Mesenchymal stem cell (in vitro differentiated cells and primary cell): ENCODE data around the gene CA9.

Source experiments
- DNase-seq: peaks from one replicate; pipeline ENCODE4 v3.0.0-alpha.2; 2013
- H2AFZ ChIP-seq: one replicate; pipeline ENCODE4 v1.6.1; 2013; ENCODE audit warnings: low read depth, mild to moderate bottlenecking, control low read depth, inconsistent platforms, low read length, moderate library complexity
- H2AK5ac ChIP-seq: 2 replicates; pipeline ENCODE4 v1.6.1; 2013; ENCODE audit warnings: low read length, moderate library complexity, mild to moderate bottlenecking, inconsistent platforms; ENCODE audit not compliant: severe bottlenecking
- H2BK120ac ChIP-seq: one replicate; pipeline ENCODE4 v1.6.1; 2013; ENCODE audit warnings: low read depth, mild to moderate bottlenecking, inconsistent platforms, low read length, moderate library complexity
- H2BK12ac ChIP-seq, 2 experiments: one replicate each; pipeline ENCODE4 v1.6.1; 2013; ENCODE audit warnings: inconsistent platforms in 2 of 2, low read length in 2 of 2, mild to moderate bottlenecking in 2 of 2, moderate library complexity in 2 of 2, control low read depth in 1 of 2
- H2BK15ac ChIP-seq: one replicate; pipeline ENCODE4 v1.6.1; 2013; ENCODE audit warnings: mild to moderate bottlenecking, low read depth, inconsistent platforms; ENCODE audit not compliant: poor library complexity, severe bottlenecking
- H2BK5ac ChIP-seq: 2 replicates; pipeline ENCODE4 v1.6.1; 2013; ENCODE audit warnings: low read depth, mild to moderate bottlenecking, low read length, control low read depth, inconsistent platforms; ENCODE audit not compliant: poor library complexity, severe bottlenecking
- H3K14ac ChIP-seq, 2 experiments: one replicate each; pipeline ENCODE4 v1.6.1; 2013; ENCODE audit warnings: inconsistent platforms in 2 of 2, low read length in 2 of 2, control low read depth in 1 of 2, mild to moderate bottlenecking in 1 of 2, moderate library complexity in 1 of 2
- H3K18ac ChIP-seq, 2 experiments: one replicate each; pipeline ENCODE4 v1.6.1; 2013; ENCODE audit warnings: inconsistent platforms in 2 of 2, low read length in 2 of 2, control low read depth in 1 of 2, low read depth in 1 of 2, mild to moderate bottlenecking in 1 of 2
- H3K23ac ChIP-seq, 2 experiments: one replicate each; pipeline ENCODE4 v1.6.1; 2013; ENCODE audit warnings: inconsistent platforms in 2 of 2, low read length in 2 of 2, mild to moderate bottlenecking in 2 of 2, moderate library complexity in 2 of 2, control low read depth in 1 of 2
- H3K27ac ChIP-seq: 2 replicates; pipeline ENCODE4 v1.5.1; 2013; ENCODE audit warnings: mild to moderate bottlenecking, moderate library complexity, low read length, control low read depth, inconsistent platforms; ENCODE audit not compliant: poor library complexity, severe bottlenecking
- H3K27me3 ChIP-seq, 2 experiments: 2 replicates each; pipeline versions ENCODE4 v1.6.1 to v1.7.0; 2013; ENCODE audit warnings: low read length in 2 of 2, mild to moderate bottlenecking in 2 of 2, moderate library complexity in 2 of 2, control low read depth in 1 of 2, inconsistent platforms in 1 of 2; ENCODE audit not compliant: control insufficient read depth in 1 of 2, insufficient read depth in 1 of 2
- H3K36me3 ChIP-seq, 2 experiments: 2 replicates each; pipeline versions ENCODE4 v1.6.1 to v1.7.0; 2013; ENCODE audit warnings: low read length in 2 of 2, control low read depth in 1 of 2, inconsistent platforms in 1 of 2, low read depth in 1 of 2, mild to moderate bottlenecking in 1 of 2; ENCODE audit not compliant: insufficient read depth in 2 of 2, control insufficient read depth in 1 of 2
- H3K4ac ChIP-seq, 2 experiments: one replicate each; pipeline ENCODE4 v1.6.1; 2013; ENCODE audit warnings: inconsistent platforms in 2 of 2, low read length in 2 of 2, mild to moderate bottlenecking in 2 of 2, moderate library complexity in 2 of 2, control low read depth in 1 of 2, low read depth in 1 of 2
- H3K4me1 ChIP-seq: 2 replicates; pipeline ENCODE4 v1.6.1; 2013; ENCODE audit warnings: low read depth, low read length, control low read depth; ENCODE audit not compliant: control insufficient read depth, insufficient read depth
- H3K4me2 ChIP-seq: 2 replicates; pipeline ENCODE4 v1.6.1; 2013; ENCODE audit warnings: low read length, mild to moderate bottlenecking, inconsistent platforms; ENCODE audit not compliant: poor library complexity, severe bottlenecking
- H3K4me3 ChIP-seq, 2 experiments: 2 replicates each; pipeline versions ENCODE4 v1.5.1 to v1.7.0; 2013; ENCODE audit warnings: low read length in 2 of 2, mild to moderate bottlenecking in 2 of 2, control low read depth in 1 of 2, low read depth in 1 of 2; ENCODE audit not compliant: insufficient read depth in 1 of 2
- H3K79me1 ChIP-seq: replicated peaks from 2 replicates; pipeline ENCODE4 v1.6.1; 2013; ENCODE audit warnings: mild to moderate bottlenecking, control low read depth, low read length, inconsistent platforms; ENCODE audit not compliant: poor library complexity, severe bottlenecking
- H3K9ac ChIP-seq: 2 replicates; pipeline ENCODE4 v1.7.0; 2013; ENCODE audit warnings: mild to moderate bottlenecking, low read length, moderate library complexity
- H3K9me3 ChIP-seq: 2 replicates; pipeline ENCODE4 v1.7.0; 2013; ENCODE audit warnings: mild to moderate bottlenecking, low read length; ENCODE audit not compliant: control insufficient read depth
- H4K8ac ChIP-seq: one replicate; pipeline ENCODE4 v1.6.1; 2013; ENCODE audit warnings: inconsistent platforms, mild to moderate bottlenecking, low read length, moderate library complexity
- H4K91ac ChIP-seq: one replicate; pipeline ENCODE4 v1.6.1; 2013; ENCODE audit warnings: mild to moderate bottlenecking, low read length, inconsistent platforms
- WGBS: methylation state at CpG from one replicate; pipeline ENCODE4 v1.1.7; 2013; ENCODE audit warnings: mixed read lengths; 5-methylcytosine and 5-hydroxymethylcytosine counted together

CA9 gene

GRCh38 chr9:35713578-35713977 is 39.9 kb downstream of the CA9 start:
- Histone ChIP-seq H3K79me1 (peaks cover 50% of the 10 kb centered on the region), H3K9me3 (no peaks in the 10 kb centered on the region), H3K4me2 (no peak overlapping the region), H2BK5ac (no peak overlapping the region), H3K4ac (no peak overlapping the region), H2AFZ (no peak overlapping the region), H3K9ac (no peak overlapping the region), H2AK5ac (no peak overlapping the region), H2BK15ac (no peak overlapping the region), H4K8ac (peak overlapping the region; percentile 31), H3K18ac (no peak overlapping the region), H3K27me3 (no peaks in the 10 kb centered on the region), H3K23ac (no peak overlapping the region), H3K14ac (no peak overlapping the region), H2BK12ac (no peak overlapping the region), H4K91ac (no peak overlapping the region), H2BK120ac (no peak overlapping the region), H3K27ac (no peak overlapping the region), H3K4me3 (no peak overlapping the region), H3K4me1 (peaks cover 7% of the 10 kb centered on the region), H3K36me3 (peaks cover 76 to 94% of the 10 kb centered on the region in 2 experiments)
- WGBS = 91% methylated on average over 3 of the region's 3 CpGs
- no peak for DNase-seq

GRCh38 chr9:35714123-35714522 is 40.4 kb downstream of the CA9 start:
- Histone ChIP-seq H3K4ac (no peak overlapping the region), H3K27me3 (no peaks in the 10 kb centered on the region), H3K18ac (no peak overlapping the region), H3K4me3 (no peak overlapping the region), H3K9me3 (no peaks in the 10 kb centered on the region), H3K27ac (no peak overlapping the region), H2BK5ac (no peak overlapping the region), H3K4me1 (peaks cover 7% of the 10 kb centered on the region), H3K36me3 (peaks cover 79 to 94% of the 10 kb centered on the region in 2 experiments), H3K14ac (no peak overlapping the region), H4K8ac (peak overlapping the region; percentile 31), H2BK15ac (no peak overlapping the region), H4K91ac (no peak overlapping the region), H2AFZ (no peak overlapping the region), H2BK12ac (no peak overlapping the region), H3K9ac (no peak overlapping the region), H3K23ac (peak overlapping the region in 1 of 2 experiments; percentile 35), H2AK5ac (no peak overlapping the region), H2BK120ac (no peak overlapping the region), H3K4me2 (no peak overlapping the region), H3K79me1 (peaks cover 56% of the 10 kb centered on the region)
- DNase-seq = no peak
- 97% methylated on average over 6 of the region's 6 CpGs for WGBS

- Histone ChIP-seq H3K9ac (peak overlapping the region; percentile 44), H3K23ac (no peak overlapping the region), H3K27me3 (no peaks in the 10 kb centered on the region)
These were observed 41.0 kb downstream of the CA9 start for GRCh38 chr9:35714579-35715252.

GRCh38 chr9:35716230-35716629 is 42.5 kb downstream of the CA9 start:
- H2BK5ac ChIP-seq = no peak overlapping the region
- no peak overlapping the region for H3K18ac ChIP-seq
- H3K23ac ChIP-seq = no peak overlapping the region
- no peak overlapping the region for H3K4me3 ChIP-seq
- H3K4me2 ChIP-seq = no peak overlapping the region
- no peak for DNase-seq
- H2BK15ac ChIP-seq = no peak overlapping the region
- H2BK12ac ChIP-seq = no peak overlapping the region
- H3K36me3 ChIP-seq = peaks cover 86 to 98% of the 10 kb centered on the region in 2 experiments
- peaks cover 7% of the 10 kb centered on the region for H3K4me1 ChIP-seq
- no peak overlapping the region for H3K27ac ChIP-seq
- no peak overlapping the region for H4K91ac ChIP-seq
- H3K79me1 ChIP-seq = peaks cover 60% of the 10 kb centered on the region
- no peaks in the 10 kb centered on the region for H3K9me3 ChIP-seq
- no peak overlapping the region for H3K4ac ChIP-seq
- WGBS = 98% methylated on average over 4 of the region's 4 CpGs
- H2AK5ac ChIP-seq = no peak overlapping the region
- H3K9ac ChIP-seq = peak overlapping the region; percentile 31
- H2AFZ ChIP-seq = no peak overlapping the region
- H4K8ac ChIP-seq = no peak overlapping the region
- H3K27me3 ChIP-seq = no peaks in the 10 kb centered on the region
- no peak overlapping the region for H2BK120ac ChIP-seq
- no peak overlapping the region for H3K14ac ChIP-seq

More at GRCh38 chr9:35714579-35715252, 41.0 kb downstream of the CA9 start:
- no peak overlapping the region for H4K91ac ChIP-seq
- DNase-seq = no peak
- H2AK5ac ChIP-seq = no peak overlapping the region
- H3K27ac ChIP-seq = no peak overlapping the region
- no peak overlapping the region for H2BK120ac ChIP-seq
- 100% methylated on average over 13 of the region's 13 CpGs for WGBS
- no peak overlapping the region for H3K14ac ChIP-seq
- H2BK12ac ChIP-seq = no peak overlapping the region
- H2BK15ac ChIP-seq = no peak overlapping the region
- H3K4ac ChIP-seq = no peak overlapping the region
- H2BK5ac ChIP-seq = no peak overlapping the region
- no peak overlapping the region for H3K18ac ChIP-seq
- H3K9me3 ChIP-seq = no peaks in the 10 kb centered on the region
- peaks cover 62% of the 10 kb centered on the region for H3K79me1 ChIP-seq
- no peak overlapping the region for H2AFZ ChIP-seq
- no peak overlapping the region for H3K4me3 ChIP-seq
- H3K4me1 ChIP-seq = peaks cover 7% of the 10 kb centered on the region
- H3K36me3 ChIP-seq = peaks cover 84 to 96% of the 10 kb centered on the region in 2 experiments
- H3K4me2 ChIP-seq = no peak overlapping the region
- peak overlapping the region; percentile 59 for H4K8ac ChIP-seq
